GM12892 (cell line): ENCODE data around the gene IQCB1.

ENCODE experiments used
- POLR2A ChIP-seq: IDR thresholded peaks from 2 replicates; pipeline ENCODE4 v1.6.1; 2011; ENCODE audit warnings: low read depth, low read length, control low read depth
- TAF1 ChIP-seq: IDR thresholded peaks from 2 replicates; pipeline ENCODE4 v1.6.1; 2011; ENCODE audit warnings: low read depth, mild to moderate bottlenecking, control low read depth, low read length, borderline replicate concordance

- no peak for TF ChIP-seq POLR2A
- TF ChIP-seq TAF1: no peak
These were observed 43.6 kb upstream of the IQCB1 start for GRCh38 chr3:121878411-121878810.
